Measurements from ENCODE around the gene CD55.
"Not testable (repeated sequence)": the region's sequence is repeated elsewhere in the genome, so short reads cannot be mapped to it uniquely, and the experiment has no call there.

Gene CD55

DNA sequence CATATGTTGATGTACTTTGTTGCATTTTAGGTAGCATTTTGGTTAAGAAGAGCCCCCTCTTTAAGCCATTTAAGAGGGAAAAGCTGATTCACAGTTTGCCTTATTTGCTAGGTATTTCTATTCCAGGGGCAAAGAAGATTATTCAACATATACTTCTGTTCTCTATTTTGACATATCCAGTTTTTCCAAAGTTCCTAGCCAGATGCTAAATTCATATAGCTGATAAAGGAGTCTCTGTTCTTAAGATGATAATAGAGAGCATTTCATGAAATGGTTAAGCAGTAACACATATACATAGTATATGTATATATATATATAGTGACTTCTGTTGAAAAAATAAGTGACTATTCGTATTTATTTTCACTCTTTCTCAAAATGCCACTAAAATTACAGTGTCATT is 15.5 kb upstream of the CD55 start:
- DNase-seq: no peak

DNA sequence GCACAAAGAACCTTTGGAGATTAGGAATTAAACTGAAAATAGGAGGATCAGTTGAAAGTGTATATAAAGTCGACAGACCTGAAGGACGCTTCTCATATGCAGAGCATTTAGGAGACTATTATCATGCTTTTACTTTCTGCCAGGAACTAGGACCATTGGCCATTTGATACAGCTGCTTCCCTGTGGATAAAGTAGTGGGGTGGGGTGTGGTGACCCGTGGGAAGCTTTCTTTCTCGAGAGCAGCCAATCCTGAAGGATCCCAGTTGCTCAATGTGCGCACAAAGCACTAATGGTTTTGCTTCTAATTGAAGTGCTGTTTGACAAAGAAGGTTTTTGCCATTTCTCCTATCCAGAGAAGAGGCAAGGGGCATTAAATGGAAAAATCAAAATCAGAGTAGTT is 14.9 kb upstream of the CD55 start:
- DNase-seq: no peak

DNA sequence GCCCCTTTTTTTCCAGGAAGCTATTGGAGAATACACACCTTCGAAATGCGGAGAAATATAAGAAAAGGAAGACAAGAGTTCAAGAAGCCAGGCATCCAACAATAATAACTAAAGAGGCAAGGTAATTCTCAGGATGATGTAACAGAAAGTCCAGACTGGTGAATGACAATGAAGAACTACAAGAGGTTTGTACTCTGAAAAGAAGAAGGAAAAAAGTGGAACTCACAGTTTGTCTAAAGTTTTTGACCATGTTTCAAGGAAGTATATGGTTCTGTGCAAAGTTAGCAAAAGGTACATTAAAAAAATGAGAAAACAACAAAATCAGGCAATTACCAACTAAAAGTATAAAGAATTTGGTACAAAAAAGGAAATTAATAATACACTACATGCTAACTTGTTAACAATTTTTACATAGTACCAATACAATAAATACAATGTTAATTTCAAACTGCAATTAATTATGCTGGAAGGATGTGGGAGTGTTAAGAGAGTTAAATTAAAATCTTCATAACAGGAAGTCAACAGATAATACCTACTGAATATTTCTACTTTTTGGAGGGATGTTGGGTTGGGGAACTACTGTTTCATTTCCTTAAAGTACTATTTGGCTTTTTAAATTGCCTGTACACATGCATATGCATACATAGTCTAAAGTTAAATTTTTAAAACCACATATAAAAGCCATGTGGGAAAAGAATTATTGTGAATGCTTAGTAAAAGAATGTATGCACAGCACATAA is 12.9 kb upstream of the CD55 start:
- DNase-seq: peak; percentile 34 to 38

DNA sequence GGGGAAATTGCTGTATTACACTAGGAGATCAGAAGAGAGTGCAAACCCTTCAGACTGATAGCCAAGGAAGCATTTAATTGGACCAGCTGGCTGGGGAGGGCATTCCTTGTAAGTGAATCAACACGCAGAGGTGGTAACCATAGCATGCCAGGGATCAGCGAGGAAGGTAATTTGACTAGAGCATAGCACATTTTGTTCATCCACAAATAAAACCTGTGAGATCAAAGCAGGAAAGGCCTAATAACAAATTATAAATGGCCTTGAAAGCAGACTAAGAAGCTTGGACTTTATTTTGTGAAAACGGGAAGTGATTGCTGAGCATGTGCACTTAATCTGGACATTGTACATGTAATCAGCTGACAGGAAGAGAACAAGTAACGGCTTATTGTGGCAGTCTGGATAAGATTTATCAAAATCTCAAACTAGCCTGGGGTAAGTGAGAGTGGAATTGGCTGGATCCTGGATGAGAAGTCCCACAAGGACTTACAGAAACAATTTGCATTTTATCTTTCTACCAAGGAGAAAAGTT is 11.7 kb upstream of the CD55 start:
- peak; percentile 61 to 64 for DNase-seq

DNA sequence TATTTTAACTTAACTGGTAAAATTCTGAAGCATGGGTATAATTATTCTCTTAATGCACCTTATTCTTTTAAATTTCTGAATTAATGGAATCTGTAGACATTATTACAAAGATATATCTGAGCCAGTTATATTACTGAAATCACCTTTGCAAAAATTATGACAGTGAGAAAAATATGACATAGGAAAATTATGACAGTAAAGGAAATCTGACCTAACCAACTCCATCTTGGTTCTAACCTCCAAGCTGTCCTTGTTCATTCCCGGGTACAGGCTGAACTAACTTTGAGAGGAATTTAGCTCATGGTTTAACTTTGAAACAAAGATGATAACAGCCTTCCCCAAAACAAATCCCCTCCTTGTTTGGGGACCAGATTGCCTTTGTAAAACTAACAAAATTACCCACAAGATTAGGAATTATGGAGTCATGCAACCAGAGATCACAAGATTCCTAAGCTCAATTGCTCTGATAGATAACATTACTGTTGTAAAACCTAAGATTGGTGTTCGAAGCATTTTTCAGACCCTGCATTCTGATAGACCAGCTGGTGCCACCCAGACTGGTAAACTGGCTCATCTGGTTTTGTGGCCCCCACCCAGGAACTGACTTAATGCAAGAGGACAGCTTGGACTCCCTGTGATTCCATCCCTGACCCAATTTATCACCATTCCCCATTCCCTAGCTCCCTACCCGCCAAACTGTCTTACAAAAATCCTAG is 9.4 kb upstream of the CD55 start:
- no peak for DNase-seq

DNA sequence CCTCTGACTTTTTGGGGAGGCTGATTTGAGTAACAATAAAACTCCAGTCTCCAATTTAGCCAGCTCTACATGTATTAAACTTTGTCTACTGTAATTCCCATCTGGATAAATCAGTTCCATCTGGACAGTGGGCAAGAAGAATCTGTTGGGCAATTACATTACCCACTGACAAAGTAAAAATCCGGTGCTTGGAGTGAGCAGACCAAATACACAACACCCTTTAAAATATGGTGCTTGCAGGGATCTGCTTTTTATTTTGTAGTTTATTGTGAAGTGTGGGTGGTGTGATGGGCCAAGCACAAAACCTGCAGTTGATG is 8.9 kb upstream of the CD55 start:
- DNase-seq: no peak

DNA sequence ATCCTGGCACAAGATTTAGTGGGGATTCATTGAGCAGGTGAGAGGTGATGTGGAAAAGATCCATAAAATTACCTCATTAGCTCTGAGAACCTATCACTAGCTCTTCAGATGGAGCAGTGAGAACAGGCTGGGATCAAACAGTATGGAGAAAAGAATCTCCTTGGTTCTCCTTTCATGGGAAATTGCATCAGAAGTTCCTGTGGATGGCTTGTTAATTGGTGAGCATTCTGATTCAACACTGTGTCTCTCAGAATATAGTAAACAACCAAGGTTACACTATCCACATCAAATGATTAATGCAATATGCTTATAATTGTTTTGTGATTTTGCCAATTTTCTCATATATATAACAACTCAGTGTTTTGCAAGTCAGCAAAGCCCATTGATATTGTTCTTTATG is 8.3 kb upstream of the CD55 start:
- DNase-seq: no peak

DNA sequence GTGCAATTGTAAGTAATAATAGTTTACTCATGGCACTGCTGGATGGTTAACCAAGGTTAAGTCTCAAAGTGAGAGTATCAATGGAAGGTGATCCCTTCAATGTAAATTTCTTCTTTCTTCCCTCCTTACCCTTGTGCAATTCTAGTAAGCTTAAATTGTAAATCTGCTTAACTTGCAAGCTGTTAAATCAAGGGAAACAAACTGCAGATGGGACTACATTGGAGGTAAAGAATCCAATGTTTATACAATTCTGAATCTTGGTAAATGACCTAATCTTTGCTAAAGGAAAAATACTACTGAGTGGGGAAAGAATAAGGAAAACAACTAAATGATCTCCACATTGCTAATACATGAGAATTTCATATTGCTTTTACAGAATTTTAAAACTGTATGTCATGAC is 6.7 kb upstream of the CD55 start:
- DNase-seq: no peak

DNA sequence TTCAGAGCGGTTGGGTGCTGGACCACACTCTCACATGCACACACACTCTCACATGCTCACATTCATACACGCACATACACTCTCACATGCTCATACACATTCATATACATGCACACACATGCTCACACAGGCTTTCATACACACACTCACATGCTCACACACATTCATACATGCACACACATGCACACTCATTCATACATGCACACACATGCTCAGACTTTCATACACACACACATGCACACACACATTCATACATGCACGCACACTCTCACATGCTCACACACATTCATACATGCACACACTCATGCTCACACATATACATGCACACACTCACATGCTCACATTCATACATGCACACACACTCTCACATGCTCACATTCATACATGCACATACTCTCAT is 6.0 kb upstream of the CD55 start:
- DNase-seq: no peak

DNA sequence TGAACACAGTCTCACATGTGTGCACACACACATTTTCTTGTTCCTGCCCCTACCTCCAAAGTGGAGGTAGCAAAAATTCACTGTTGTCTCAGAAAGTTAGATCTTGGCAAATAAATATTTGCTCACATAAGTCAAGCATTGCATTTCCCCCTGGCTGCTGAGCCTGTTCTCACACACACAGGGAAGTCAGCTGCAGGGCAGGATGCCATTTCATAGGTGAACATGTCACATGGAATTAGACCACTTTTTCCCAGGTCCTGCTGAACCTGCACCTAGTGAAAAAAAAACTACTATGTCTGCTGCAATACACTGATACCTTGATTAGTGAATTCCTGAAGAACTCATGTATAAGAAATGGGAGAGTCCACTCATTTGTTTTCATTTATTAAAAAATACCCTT is 5.3 kb upstream of the CD55 start:
- peak in 1 of 2 experiments; percentile 4 for DNase-seq

DNA sequence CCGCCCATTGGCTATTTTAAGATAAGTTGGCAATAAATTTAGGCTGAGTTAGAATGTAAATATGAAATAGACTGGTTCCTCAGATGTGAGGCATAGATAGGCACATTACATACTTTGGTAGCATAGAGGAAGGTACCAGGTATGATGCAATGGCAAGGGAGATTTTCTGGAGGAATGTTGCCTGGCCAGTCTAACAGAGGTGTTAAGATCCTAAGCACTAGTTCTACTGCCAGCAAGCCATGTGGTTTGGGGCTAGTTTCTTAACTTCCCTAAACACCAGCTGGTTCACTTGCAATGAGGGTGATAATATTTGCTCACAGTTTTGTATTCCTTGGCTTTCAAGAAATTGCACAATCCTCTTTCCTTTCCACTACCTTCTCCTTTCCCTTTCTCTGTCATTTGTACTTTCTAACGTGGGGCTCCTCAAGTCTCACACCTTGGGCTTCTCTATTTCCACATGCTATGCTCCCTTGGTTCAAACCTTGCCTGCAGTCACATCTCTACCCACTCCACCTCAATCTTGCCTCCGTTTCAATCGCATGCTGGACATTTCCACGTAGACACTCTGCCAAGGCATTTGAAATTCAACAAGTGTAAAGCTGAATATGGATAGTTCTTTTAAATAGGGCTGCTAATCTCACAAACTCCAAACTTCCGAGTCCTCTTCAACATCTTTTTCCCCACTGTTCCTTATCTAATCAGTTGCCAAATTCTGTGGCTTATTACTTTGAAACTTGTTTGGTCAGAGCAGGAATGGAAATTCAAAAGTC is 4.7 kb upstream of the CD55 start:
- DNase-seq: peak; percentile 61 to 71

DNA sequence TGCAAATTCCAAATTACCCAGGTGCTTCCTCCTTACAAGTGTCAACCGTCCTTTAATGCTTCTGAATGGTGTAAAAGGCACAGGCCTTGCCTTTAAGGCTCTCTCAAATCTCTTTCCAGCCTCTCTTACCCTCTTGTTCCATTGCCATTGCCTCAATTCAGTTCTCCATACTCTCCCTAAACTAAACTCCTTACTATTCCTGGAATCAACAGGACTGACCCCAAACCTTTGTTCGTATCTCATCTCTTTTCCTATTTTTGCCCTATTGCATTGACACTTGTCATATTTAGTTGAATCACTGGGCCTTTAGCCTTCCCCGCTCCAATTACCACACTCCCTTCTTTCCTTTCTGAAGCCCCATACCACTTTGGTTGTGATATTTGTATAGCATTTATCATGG is 3.9 kb upstream of the CD55 start:
- no peak for DNase-seq

DNA sequence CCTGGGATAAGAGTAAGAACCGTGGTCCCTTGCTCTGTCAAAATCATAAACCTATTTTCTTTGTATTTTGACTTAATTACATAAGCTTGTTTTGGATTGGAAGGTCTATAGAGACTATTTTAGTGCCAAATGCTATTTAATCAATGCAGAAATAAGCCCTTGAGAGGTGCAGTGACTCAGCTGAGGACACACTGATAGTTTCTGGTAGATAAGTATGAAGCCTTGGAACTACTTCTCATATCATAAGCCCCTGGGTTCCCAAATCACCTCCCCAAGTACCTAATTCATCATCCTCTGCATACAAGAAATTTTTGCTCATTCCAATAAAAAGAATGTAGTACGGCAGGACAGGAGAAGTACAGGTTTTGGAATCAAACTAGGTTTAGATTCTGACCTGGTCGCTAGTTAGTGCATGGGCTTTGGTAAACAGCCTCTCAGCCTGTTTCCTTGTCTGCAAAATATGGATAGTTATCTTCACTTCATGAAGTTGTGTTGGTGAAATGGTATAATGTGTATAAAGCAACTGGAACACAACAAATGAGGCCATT is 3.3 kb upstream of the CD55 start:
- DNase-seq: no peak

DNA sequence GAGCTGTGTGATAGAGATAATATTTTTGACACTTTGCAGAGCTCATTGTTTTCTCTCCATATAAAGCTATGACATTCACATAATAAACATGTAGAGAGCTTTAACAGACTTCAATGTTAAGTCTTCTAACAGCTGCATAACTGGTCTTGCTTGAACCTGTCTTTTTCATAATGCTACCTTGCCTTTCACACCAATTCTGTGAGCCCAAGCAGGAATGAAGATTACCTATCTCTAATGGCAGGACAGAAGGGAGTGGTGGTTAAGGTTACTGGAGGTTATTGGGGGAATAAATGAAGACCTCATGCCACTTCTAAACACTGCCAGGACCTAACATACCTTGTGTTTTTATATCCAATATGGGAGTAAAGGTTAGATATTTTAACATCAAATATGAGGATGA is 2.3 kb upstream of the CD55 start:
- DNase-seq: no peak

DNA sequence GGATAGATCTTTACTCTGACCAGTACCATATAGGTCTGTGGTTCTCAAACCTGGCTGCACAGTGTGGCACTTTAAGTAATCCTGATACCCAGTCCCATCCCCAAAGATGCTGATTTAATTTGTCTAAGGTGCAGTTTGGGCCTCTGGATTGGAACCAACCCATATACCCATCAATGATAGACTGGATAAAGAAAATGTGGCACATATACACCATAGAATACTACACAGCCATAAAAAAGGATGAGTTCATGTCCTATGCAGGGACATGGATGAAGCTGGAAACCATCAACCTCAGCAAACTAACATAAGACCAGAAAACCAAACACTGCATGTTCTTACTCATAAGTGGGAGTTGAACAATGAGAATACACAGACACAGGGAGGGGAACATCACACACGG is 1.4 kb upstream of the CD55 start:
- DNase-seq: not testable (repeated sequence)

DNA sequence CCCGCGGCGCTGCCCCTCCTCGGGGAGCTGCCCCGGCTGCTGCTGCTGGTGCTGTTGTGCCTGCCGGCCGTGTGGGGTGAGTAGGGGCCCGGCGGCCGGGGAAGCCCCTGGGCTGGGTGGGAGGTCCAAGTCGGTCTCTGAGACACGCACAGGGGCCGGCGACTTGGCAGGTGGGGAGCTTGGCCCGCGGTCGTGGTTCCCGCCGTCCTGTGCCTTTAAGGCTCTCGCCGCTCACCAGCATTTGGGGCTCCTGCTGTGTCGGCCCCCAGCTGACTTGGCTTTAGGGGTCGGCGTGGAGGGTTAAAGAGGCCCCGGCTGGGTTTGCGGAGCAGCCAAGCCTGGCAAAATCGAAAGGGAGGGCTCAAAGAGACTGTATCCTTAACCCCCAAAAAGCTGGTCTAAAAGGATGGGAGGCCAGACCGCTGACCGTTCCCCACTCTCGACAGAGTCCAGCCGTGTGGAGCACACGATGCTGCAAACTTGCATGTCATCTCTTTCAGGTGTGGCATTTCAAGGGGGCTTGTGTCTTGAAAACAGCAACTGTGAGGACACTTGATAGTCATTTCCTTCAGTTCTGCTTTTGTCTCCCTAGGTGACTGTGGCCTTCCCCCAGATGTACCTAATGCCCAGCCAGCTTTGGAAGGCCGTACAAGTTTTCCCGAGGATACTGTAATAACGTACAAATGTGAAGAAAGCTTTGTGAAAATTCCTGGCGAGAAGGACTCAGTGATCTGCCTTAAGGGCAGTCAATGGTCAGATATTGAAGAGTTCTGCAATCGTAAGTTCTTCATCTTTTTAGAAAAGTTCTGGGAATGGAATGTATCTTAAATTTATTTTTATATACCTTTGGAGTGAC is 540 bp downstream of the CD55 start:
- peak; percentile 24 to 33 for DNase-seq

DNA sequence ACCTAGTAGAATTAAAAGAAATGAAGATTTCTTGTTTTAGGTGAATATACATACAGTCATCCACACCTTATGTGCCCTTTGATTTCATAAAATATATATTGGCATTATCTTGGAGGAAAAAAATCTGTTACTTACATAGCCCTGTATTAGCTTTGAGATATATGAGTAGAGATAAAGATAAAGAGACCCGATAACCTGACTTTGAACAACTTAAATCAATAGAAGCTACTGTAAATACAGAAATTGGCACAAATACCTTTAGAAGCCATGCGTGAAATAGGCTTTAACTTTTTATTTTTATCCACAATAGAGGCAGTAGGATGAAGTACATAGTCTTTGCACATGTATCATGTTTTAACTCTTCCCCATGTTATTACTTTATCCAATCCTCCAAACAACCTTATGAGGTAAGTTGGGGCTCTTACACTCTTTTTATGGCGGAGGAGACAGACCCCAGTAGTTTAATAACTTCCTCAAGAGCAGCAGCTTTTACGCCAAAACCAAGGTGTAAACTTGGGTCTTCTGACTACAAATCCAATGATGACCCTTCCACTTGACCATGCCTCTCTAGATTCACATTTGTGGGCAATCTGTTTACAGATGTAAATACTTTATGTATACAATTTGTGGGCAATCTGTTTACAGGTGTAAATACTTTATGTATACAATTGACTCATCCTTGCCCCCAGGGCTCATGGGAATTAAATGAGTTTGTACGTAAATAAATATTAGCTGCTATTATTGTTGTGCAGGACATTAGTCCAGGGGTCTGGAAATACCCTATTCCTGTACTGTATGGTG is 2.1 kb downstream of the CD55 start:
- no peak for DNase-seq

DNA sequence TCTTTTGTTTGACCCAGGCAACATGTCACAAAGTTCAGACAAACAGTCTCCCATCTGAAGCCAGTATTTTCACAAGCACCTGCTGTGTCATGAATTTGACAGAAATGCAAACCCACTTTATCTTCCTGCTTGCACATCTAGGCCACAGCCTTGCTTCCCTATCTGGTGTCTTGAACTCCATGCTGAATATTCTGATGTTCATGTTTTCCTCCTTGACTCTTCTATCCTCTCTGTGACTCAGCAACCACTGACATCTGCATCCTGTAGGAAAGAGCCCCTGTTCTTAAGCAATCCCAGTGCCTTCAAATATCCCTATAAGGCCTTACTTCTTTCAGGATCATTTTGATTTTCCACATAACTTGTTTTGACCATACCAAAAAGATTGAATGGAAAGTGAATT is 6.5 kb downstream of the CD55 start:
- DNase-seq: peak; percentile 85 to 89

DNA sequence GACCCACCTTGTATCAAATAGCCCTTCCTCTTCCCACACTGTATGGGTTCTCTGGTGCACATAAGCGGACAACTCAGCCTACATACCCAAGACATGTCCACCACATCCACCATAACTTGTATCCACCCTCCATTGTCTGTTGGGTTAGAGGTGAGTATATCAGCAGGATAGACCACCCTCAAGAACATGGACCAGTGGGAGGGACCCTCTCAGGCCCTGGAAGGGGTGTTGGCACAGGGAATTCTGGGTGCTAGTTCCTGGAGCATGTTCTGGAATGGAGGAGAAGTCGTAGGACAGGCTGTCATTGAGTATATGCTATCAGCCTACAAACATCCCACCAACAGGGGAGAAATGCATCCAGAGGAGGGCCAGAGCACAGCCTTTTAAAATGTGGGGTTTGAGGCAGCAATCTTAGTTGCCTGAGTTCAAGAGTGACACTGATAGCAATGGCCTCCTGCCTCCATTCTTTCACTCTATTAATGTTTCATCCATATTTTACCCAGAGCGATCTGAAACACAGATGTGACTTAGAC is 7.5 kb downstream of the CD55 start:
- no peak for DNase-seq

DNA sequence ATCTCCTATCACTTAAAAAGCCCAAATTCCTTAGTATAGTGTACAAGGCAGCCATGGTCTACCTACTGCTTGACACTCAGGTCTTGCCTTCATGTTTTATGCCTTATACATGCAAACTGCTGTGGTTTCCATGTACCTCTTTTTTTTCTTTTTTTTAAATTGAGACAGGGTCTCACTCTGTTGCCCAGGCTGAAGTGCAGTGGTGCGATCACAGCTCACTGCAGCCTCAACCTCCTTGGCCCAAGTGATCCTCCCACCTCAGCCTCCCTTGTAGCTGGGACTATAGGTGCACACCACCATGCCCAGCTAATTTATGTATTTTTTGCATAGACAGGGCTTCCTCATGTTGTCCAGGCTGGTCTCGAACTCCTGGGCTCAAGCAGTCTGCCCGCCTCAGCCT is 8.0 kb downstream of the CD55 start:
- DNase-seq: no peak

DNA sequence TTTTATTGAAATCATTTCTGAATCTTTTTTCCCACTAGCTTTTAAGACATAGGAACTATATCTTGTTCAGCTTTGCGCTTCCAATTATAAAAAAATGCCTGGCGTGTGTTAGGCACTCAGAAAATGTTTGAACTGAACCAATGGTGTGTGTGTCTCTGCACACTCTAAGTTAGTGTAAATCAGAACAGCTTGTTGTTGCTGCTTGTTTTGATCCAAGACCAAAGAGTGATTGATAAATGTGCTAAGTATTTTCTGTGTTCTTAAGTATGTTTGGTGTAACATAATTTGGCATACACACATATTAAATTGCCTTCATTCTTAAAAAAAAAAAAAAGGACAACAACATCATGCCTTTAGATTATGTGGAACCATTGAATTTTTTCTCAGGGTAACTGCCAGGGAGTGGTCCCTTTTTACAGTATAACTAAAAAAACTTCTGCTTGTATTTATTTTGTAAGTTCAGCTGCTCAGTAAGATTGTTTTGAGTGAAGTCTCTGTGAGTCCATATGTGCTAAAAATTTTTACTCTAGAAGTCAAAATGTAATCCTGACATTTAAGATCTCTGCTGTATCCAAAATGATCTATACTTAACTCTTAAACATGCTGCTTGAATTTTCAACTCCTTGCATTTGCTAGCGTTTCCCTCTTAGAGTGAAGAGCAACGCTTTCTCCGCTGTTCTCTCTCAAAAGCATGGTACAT is 8.7 kb downstream of the CD55 start:
- DNase-seq: no peak

All from Kasumi-1 (cell line).